Adrenal gland (tissue), 5 donors: ENCODE results near the gene COL6A2.

ENCODE experiments used
- POLR2A ChIP-seq, 2 donors: fragments of 450-650 bp; IDR thresholded peaks; one replicate each; pipeline ENCODE4 v1.6.1; 2017; ENCODE audit warnings: antibody characterized with exemption in 2 of 2, mild to moderate bottlenecking in 2 of 2, moderate library complexity in 1 of 2
- TF ChIP-seq, protein P1 (sequence below), 6 experiments: fragments of 450-650 bp in 4 of 6; fragments of 200-600 bp in 2 of 6; sonication (generic) in 1 of 6; IDR thresholded peaks; 1 replicate in 5 of 6; 2 replicates in 1 of 6; pipeline versions ENCODE4 v1.5.1 to v1.8.0; 2016 to 2021; ENCODE audit warnings: antibody characterized with exemption in 6 of 6, mild to moderate bottlenecking in 2 of 6, moderate library complexity in 1 of 6
- donor health status: DM: no; HTN: no; CAD: no.

DNA sequence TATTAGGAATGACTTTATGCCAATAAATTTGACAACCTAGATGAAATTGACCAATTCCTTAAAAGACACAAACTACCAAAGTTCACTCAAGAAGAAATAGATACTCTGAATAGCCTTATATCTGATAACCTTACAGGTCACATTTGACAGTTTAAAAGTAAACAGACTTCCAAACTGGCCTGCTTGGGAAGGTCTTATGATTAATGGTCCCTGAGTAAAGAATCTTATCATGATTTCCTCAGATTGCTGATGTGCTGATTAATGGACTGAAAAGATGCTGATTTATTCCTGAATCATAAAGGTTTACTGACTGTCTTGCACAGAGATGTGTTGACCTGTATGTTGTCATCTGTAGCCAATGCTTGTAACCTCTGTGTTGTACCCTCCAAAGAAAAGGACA, 67.2 kb downstream of the COL6A2 start:
- TF ChIP-seq, protein P1, sequence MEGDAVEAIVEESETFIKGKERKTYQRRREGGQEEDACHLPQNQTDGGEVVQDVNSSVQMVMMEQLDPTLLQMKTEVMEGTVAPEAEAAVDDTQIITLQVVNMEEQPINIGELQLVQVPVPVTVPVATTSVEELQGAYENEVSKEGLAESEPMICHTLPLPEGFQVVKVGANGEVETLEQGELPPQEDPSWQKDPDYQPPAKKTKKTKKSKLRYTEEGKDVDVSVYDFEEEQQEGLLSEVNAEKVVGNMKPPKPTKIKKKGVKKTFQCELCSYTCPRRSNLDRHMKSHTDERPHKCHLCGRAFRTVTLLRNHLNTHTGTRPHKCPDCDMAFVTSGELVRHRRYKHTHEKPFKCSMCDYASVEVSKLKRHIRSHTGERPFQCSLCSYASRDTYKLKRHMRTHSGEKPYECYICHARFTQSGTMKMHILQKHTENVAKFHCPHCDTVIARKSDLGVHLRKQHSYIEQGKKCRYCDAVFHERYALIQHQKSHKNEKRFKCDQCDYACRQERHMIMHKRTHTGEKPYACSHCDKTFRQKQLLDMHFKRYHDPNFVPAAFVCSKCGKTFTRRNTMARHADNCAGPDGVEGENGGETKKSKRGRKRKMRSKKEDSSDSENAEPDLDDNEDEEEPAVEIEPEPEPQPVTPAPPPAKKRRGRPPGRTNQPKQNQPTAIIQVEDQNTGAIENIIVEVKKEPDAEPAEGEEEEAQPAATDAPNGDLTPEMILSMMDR (IDR thresholded peaks at IDR 0.05) = no peak
- TF ChIP-seq POLR2A (IDR thresholded peaks at IDR 0.05) = no peak
